ENCODE results near the gene EIF6. TPM values are rescaled to one million over a fixed set of nuclear protein-coding genes. Genes with fewer than 3 reads are reported as not detected.

The EIF6 gene
- total and polyA plus RNA-seq, 9 of the 15 experiments (the other 6 are each of a cell fraction or from before 2014, with no cell fraction given) = 165 to 832 (median 229) TPM

DNA sequence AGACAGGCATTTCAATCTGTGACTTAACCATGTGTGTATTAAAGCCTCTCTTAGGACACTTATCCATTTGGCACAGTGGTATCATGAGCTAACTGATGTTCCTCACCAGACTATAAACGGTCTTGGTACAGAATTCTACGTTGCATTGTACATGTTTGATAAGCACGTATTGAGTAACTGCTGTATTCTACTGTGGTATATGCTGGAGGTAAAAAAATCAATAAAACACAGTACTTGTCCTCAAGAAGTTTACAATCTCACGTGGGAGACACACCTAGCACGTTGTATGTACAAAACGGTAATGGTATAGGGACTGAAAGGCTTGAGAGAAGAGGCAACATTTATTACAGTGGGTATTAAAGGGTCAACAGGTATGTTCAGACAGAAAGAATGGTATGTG, 40.8 kb upstream of the EIF6 start:
- intact Hi-C loops (cut with micrococcal nuclease) = no loop called here
- H3K36me3 ChIP-seq (ENCODE audit: control insufficient read depth, insufficient read depth, low read length) = peaks cover 13% of the 10 kb centered on the region
- H3K79me2 ChIP-seq (ENCODE audit: control insufficient read depth, insufficient read depth, low read length) = no peaks in the 10 kb centered on the region
- DNase-seq (ENCODE audit: extremely low read depth in 1 of 4, low spot score in 3 of 4) = no peak
- no peak overlapping the region for H2AFZ ChIP-seq (ENCODE audit: low read depth, low read length)
- POLR2A ChIA-PET = interaction anchor here (0.7 kb wide), 1 partner anchor 26 kb away, joined by 3 read pairs; no protein-coding TSS in a partner anchor
- H3K9me3 ChIP-seq (replicated peaks; ENCODE audit: control insufficient read depth, insufficient read depth, low read depth, low read length) = no peaks in the 10 kb centered on the region
- no peaks in the 10 kb centered on the region for H3K27me3 ChIP-seq (ENCODE audit: control insufficient read depth in 2 of 2, insufficient read depth in 2 of 2, low read length in 2 of 2)
- 46% methylated on average over 6 of the region's 6 CpGs for WGBS (ENCODE audit: insufficient coverage, low coverage, missing lambda C conversion rate)
- no peak for FAIRE-seq
- H3K4me3 ChIP-seq = no peak overlapping the region
- in situ Hi-C loops (cut with MboI) = no loop called here
- no peak for ATAC-seq
- H3K27ac ChIP-seq (ENCODE audit: extremely low read depth, low read depth, low read length) = no peak overlapping the region
- no peak overlapping the region for H3K4me2 ChIP-seq (ENCODE audit: insufficient read depth, low read length)
- peaks cover 14 to 41% of the 10 kb centered on the region in 2 experiments for H3K4me1 ChIP-seq (replicated peaks in 1 of 2; ENCODE audit: control insufficient read depth in 2 of 2, insufficient read depth in 2 of 2, low read length in 2 of 2)
- CTCF ChIA-PET (ENCODE audit: low intra/inter-chr PET ratio) = no interaction called here
- no peak overlapping the region for H3K9ac ChIP-seq (ENCODE audit: insufficient read depth in 1 of 2, low read depth in 2 of 2, low read length in 2 of 2)
- no peaks in the 10 kb centered on the region for H3K9me1 ChIP-seq (ENCODE audit: control insufficient read depth, insufficient read depth, low read length)
- 0 out of 2 replicates have a peak, but pooled peaks have one; percentile 5 for TF ChIP-seq CBFA2T2 (conservative IDR thresholded peaks at IDR 0.05)
- peak; percentile 38; the same call in 1 of the 2 replicates for TF ChIP-seq CBFA2T3 (IDR thresholded peaks at IDR 0.05)
- TF ChIP-seq CHD4 (IDR thresholded peaks at IDR 0.05; ENCODE audit: insufficient read depth, insufficient replicate concordance, low read depth, low read length, poor library complexity, severe bottlenecking) = no peak
- no TSS peak for BruUV-seq (replicated peaks)
- no peaks in the 10 kb centered on the region for H4K20me1 ChIP-seq (replicated peaks; ENCODE audit: control insufficient read depth, insufficient read depth, low read length)

- intact Hi-C loops (cut with micrococcal nuclease) = no loop called here
- Histone ChIP-seq H3K27ac (ENCODE audit: extremely low read depth, low read depth, low read length) (no peak overlapping the region), H3K4me3 (no peak overlapping the region), H3K27me3 (ENCODE audit: control insufficient read depth in 2 of 2, insufficient read depth in 2 of 2, low read length in 2 of 2) (no peaks in the 10 kb centered on the region), H3K9me1 (ENCODE audit: control insufficient read depth, insufficient read depth, low read length) (no peaks in the 10 kb centered on the region), H3K36me3 (ENCODE audit: control insufficient read depth, insufficient read depth, low read length) (peaks cover 9% of the 10 kb centered on the region; the same call in 2 of the 3 replicates), H3K79me2 (ENCODE audit: control insufficient read depth, insufficient read depth, low read length) (no peaks in the 10 kb centered on the region), H3K9ac (ENCODE audit: insufficient read depth in 1 of 2, low read depth in 2 of 2, low read length in 2 of 2) (no peak overlapping the region), H3K4me1 (replicated peaks in 1 of 2; ENCODE audit: control insufficient read depth in 2 of 2, insufficient read depth in 2 of 2, low read length in 2 of 2) (peaks cover 4 to 9% of the 10 kb centered on the region in 2 experiments; a peak in 4 of 5 replicates), H3K9me3 (replicated peaks; ENCODE audit: control insufficient read depth, insufficient read depth, low read depth, low read length) (no peaks in the 10 kb centered on the region), H3K4me2 (ENCODE audit: insufficient read depth, low read length) (no peak overlapping the region), H2AFZ (ENCODE audit: low read depth, low read length) (no peak overlapping the region), H4K20me1 (replicated peaks; ENCODE audit: control insufficient read depth, insufficient read depth, low read length) (no peaks in the 10 kb centered on the region)
- DNase-seq (ENCODE audit: extremely low read depth in 1 of 4, low spot score in 3 of 4) (no peak), ATAC-seq (no peak), FAIRE-seq (no peak)
- in situ Hi-C loops (cut with MboI) = loop anchor here (25.0 kb wide), 1 partner anchor 117 kb away; the partner anchor contains the start of gene GDF5
- CTCF ChIA-PET (ENCODE audit: low intra/inter-chr PET ratio) = interaction anchor here (0.6 kb wide), 1 partner anchor 13 kb away, joined by 3 read pairs; no protein-coding TSS in a partner anchor
- POLR2A ChIA-PET = interaction anchor here (0.6 to 1.4 kb wide), 3 partner anchors 9 to 496 kb away, joined by 3 to 5 read pairs (median 3); no protein-coding TSS in a partner anchor
- 67% methylated on average over 3 of the region's 3 CpGs for WGBS (ENCODE audit: insufficient coverage, low coverage, missing lambda C conversion rate)
- BruUV-seq (replicated peaks) = no TSS peak
- 0 out of 2 replicates have a peak, but pooled peaks have one; percentile 9 for TF ChIP-seq CBFA2T3 (IDR thresholded peaks at IDR 0.05)
- peak; percentile 63; the same call in 1 of the 2 replicates for TF ChIP-seq ZBTB9 (CRISPR knock-in tag; IDR thresholded peaks at IDR 0.05)
- TF ChIP-seq ZNF324 (CRISPR knock-in tag; IDR thresholded peaks at IDR 0.05) = no peak
- TF ChIP-seq FOSL1 (tag; conservative IDR thresholded peaks at IDR 0.05) = peak; percentile 70
- peak in 1 of 2 experiments; percentile 53; a peak in 2 of 4 replicates for TF ChIP-seq FOXA3 (CRISPR knock-in tag; conservative IDR thresholded peaks at IDR 0.05 in 1 of 2, IDR thresholded peaks at IDR 0.05 in 1 of 2)
- 0 out of 2 replicates have a peak, but pooled peaks have one; percentile 18 for TF ChIP-seq ARID1B (IDR thresholded peaks at IDR 0.05)
- TF ChIP-seq FOXJ3 (CRISPR knock-in tag; IDR thresholded peaks at IDR 0.05) = no peak
- TF ChIP-seq GMEB1 (CRISPR knock-in tag; IDR thresholded peaks at IDR 0.05) = no peak
- no peak for TF ChIP-seq BRD4 (IDR thresholded peaks at IDR 0.05)
Observed at GRCh38 chr20:35320396-35321126, 36.0 kb upstream of the EIF6 start.

Measured in K562 (cell line).